Small intestine (tissue), 16 donors: ENCODE measurements around the gene TIFAB. TPM values are rescaled to one million over a fixed set of nuclear protein-coding genes. Genes with fewer than 3 reads are reported as not detected.
"Not testable (repeated sequence)": the region's sequence is repeated elsewhere in the genome, so short reads cannot be mapped to it uniquely, and the experiment has no call there.

Experiments used
- DNase-seq, 2 donors: peaks; one replicate each; pipeline versions ENCODE4 v3.0.0 to v3.0.0-alpha.2; 2013
- FAIRE-seq: peaks from 2 replicates; lab custom pipeline; 2012; peaks lifted over from hg19 to GRCh38; lab: Jason Lieb, UNC
- H3K27ac ChIP-seq, 3 donors: one replicate each; pipeline ENCODE4 v1.5.1; 2013; ENCODE audit warnings: low read length in 2 of 3, mild to moderate bottlenecking in 2 of 3, control low read depth in 1 of 3, inconsistent platforms in 1 of 3, low read depth in 1 of 3, moderate library complexity in 1 of 3
- H3K27me3 ChIP-seq, 3 donors: one replicate each; pipeline ENCODE4 v1.6.1; 2013; ENCODE audit warnings: low read length in 3 of 3, inconsistent platforms in 1 of 3; ENCODE audit not compliant: control insufficient read depth in 3 of 3, insufficient read depth in 3 of 3
- H3K36me3 ChIP-seq, 3 donors: one replicate each; pipeline ENCODE4 v1.6.1; 2013; ENCODE audit warnings: low read length in 3 of 3, inconsistent platforms in 1 of 3, low read depth in 1 of 3, mild to moderate bottlenecking in 1 of 3, moderate library complexity in 1 of 3; ENCODE audit not compliant: control insufficient read depth in 3 of 3, insufficient read depth in 2 of 3
- H3K4me1 ChIP-seq, 3 donors: one replicate each; pipeline ENCODE4 v1.6.1; 2013; ENCODE audit warnings: low read length in 2 of 3, inconsistent platforms in 1 of 3, low read depth in 1 of 3, mild to moderate bottlenecking in 1 of 3, moderate library complexity in 1 of 3; ENCODE audit not compliant: control insufficient read depth in 3 of 3, insufficient read depth in 2 of 3
- H3K4me3 ChIP-seq, 3 donors: one replicate each; pipeline ENCODE4 v1.5.1; 2013; ENCODE audit warnings: low read length in 3 of 3, control low read depth in 1 of 3, inconsistent platforms in 1 of 3, low read depth in 1 of 3, mild to moderate bottlenecking in 1 of 3, moderate library complexity in 1 of 3
- H3K9me3 ChIP-seq, 2 donors: one replicate each; pipeline ENCODE4 v1.6.1; 2013; ENCODE audit warnings: low read depth in 1 of 2, low read length in 1 of 2; ENCODE audit not compliant: control insufficient read depth in 2 of 2, insufficient read depth in 1 of 2
- WGBS, 3 donors: extraction: QIAGEN DNeasy Blood & Tissue Kit; methylation state at CpG; one replicate each; pipeline ENCODE4 v1.1.7; 2013; 5-methylcytosine and 5-hydroxymethylcytosine counted together
- long read RNA-seq, 10 donors: transcript quantifications; one replicate each; lab custom pipeline, GENCODE V29; 2026
- polyA plus RNA-seq, 4 donors: library from polyadenylated mRNA; stranded (reverse) in 3 of 4; unstranded in 1 of 4; fragments of 200-250 nt in 3 of 4; fragments of 120-200 nt in 1 of 4; gene quantifications; one replicate each; pipeline versions ENCODE4 v1.2.1 to v1.2.3, GENCODE V29; 2013
- donor health status: healthy with polysubstance abuse.
- donor health status: control.
- donor health status: control.
- donor health status: Bipolar disorder and iron deficiency.
- donor health status: healthy.

TIFAB gene
- polyA plus RNA-seq: 1 to 10 TPM in 1 of 4 donors, under 1 TPM in 2, not detected in 1; 0.07 to 1.4 (median 0.27) TPM
- long read RNA-seq, donor 1, full-length matches to known transcripts: 1 of 1 reads
- long read RNA-seq, donor 1, partial matches to known transcripts: 0 of 1 reads
- long read RNA-seq, donor 1, other reads (novel, unspliced or antisense): 0 of 1 reads
- long read RNA-seq, donor 2: 0 reads
- long read RNA-seq, donor 3: 0 reads
- long read RNA-seq, donor 4: 0 reads
- long read RNA-seq, donor 5: 0 reads
- long read RNA-seq, donor 6: 0 reads
- long read RNA-seq, donor 7: 0 reads
- long read RNA-seq, donor 8: 0 reads
- long read RNA-seq, donor 9, full-length matches to known transcripts: 1 of 1 reads
- long read RNA-seq, donor 9, partial matches to known transcripts: 0 of 1 reads
- long read RNA-seq, donor 9, other reads (novel, unspliced or antisense): 0 of 1 reads
- long read RNA-seq, donor 10: 0 reads

- Histone ChIP-seq H3K9me3 (no peaks in the 10 kb centered on the region), H3K4me1 (no peaks in the 10 kb centered on the region), H3K4me3 (no peak within 1 kb of the TSS), H3K36me3 (no peaks in the 10 kb centered on the region), H3K27ac (no peak within 1 kb of the TSS), H3K27me3 (peaks cover 0 to 6% (median 0%) of the 10 kb centered on the region in 3 donors)
- DNase-seq: no peak
- FAIRE-seq: no peak
- 77 to 86% (median 83%) methylated on average over 10 of the region's 10 CpGs for WGBS, 3 donors
These were observed at the start of gene TIFAB for GRCh38 chr5:135452321-135453030. Gene TIFAB (minus strand): TSS chr5:135452351. CDS start chr5:135449939, 2,412 bp downstream.

GRCh38 chr5:135498637-135498995 lies 46.5 kb upstream of the TIFAB start:
- FAIRE-seq: no peak
- 45 to 74% (median 73%) methylated on average over 2 of the region's 2 CpGs for WGBS, 3 donors
- H3K4me3 ChIP-seq: no peak overlapping the region
- H3K9me3 ChIP-seq: no peaks in the 10 kb centered on the region
- no peak overlapping the region for H3K27ac ChIP-seq
- H3K36me3 ChIP-seq: no peaks in the 10 kb centered on the region
- no peak for DNase-seq
- H3K4me1 ChIP-seq: no peaks in the 10 kb centered on the region
- H3K27me3 ChIP-seq: peaks cover 0 to 46% (median 0%) of the 10 kb centered on the region in 3 donors

GRCh38 chr5:135497971-135498636 lies 46.0 kb upstream of the TIFAB start:
- DNase-seq (no peak), FAIRE-seq (no peak)
- no peak overlapping the region for H3K27ac ChIP-seq
- H3K27me3 ChIP-seq: peaks cover 0 to 46% (median 0%) of the 10 kb centered on the region in 3 donors
- H3K4me3 ChIP-seq: no peak overlapping the region
- no peaks in the 10 kb centered on the region for H3K36me3 ChIP-seq
- no peaks in the 10 kb centered on the region for H3K4me1 ChIP-seq
- WGBS, 3 donors: 67 to 72% (median 69%) methylated on average over 8 of the region's 8 CpGs
- no peaks in the 10 kb centered on the region for H3K9me3 ChIP-seq

- WGBS, 3 donors: 67 to 76% (median 70%) methylated on average over 4 of the region's 4 CpGs
- peaks cover 3 to 65% (median 8%) of the 10 kb centered on the region in 3 donors for H3K27me3 ChIP-seq
These were observed 43.4 kb upstream of the TIFAB start for GRCh38 chr5:135495531-135495930.

GRCh38 chr5:135494196-135494595 lies 42.0 kb upstream of the TIFAB start:
- Histone ChIP-seq H3K36me3 (no peaks in the 10 kb centered on the region), H3K4me1 (peaks cover 0 to 11% (median 0%) of the 10 kb centered on the region in 3 donors), H3K4me3 (no peak overlapping the region), H3K27ac (no peak overlapping the region), H3K27me3 (peaks cover 8 to 78% (median 13%) of the 10 kb centered on the region in 3 donors), H3K9me3 (no peaks in the 10 kb centered on the region)
- 83 to 92% (median 84%) methylated on average over 5 of the region's 5 CpGs for WGBS, 3 donors
- FAIRE-seq (no peak), DNase-seq (no peak)

More at GRCh38 chr5:135495531-135495930, 43.4 kb upstream of the TIFAB start:
- FAIRE-seq, DNase-seq, H3K36me3 ChIP-seq, H3K4me3 ChIP-seq, H3K27ac ChIP-seq, H3K9me3 ChIP-seq, H3K4me1 ChIP-seq: not testable (repeated sequence)

- FAIRE-seq: no peak
These were observed 41.4 kb upstream of the TIFAB start for GRCh38 chr5:135493406-135494180.

GRCh38 chr5:135492319-135492626 lies 40.1 kb upstream of the TIFAB start:
- H3K27me3 ChIP-seq: peaks cover 8 to 85% (median 25%) of the 10 kb centered on the region in 3 donors
- no peaks in the 10 kb centered on the region for H3K36me3 ChIP-seq
- H3K4me1 ChIP-seq: peaks cover 0 to 17% (median 0%) of the 10 kb centered on the region in 3 donors
- DNase-seq (no peak), FAIRE-seq (no peak)
- H3K4me3 ChIP-seq: no peak overlapping the region
- no peaks in the 10 kb centered on the region for H3K9me3 ChIP-seq
- 33 to 50% (median 44%) methylated on average over 3 of the region's 3 CpGs for WGBS, 3 donors
- H3K27ac ChIP-seq: no peak overlapping the region

More at GRCh38 chr5:135493406-135494180, 41.4 kb upstream of the TIFAB start:
- no peaks in the 10 kb centered on the region for H3K9me3 ChIP-seq
- peaks cover 0 to 16% (median 0%) of the 10 kb centered on the region in 3 donors for H3K4me1 ChIP-seq
- no peak overlapping the region for H3K27ac ChIP-seq
- no peak overlapping the region for H3K4me3 ChIP-seq
- no peaks in the 10 kb centered on the region for H3K36me3 ChIP-seq
- 80 to 83% (median 82%) methylated on average over 8 of the region's 8 CpGs for WGBS, 3 donors
- H3K27me3 ChIP-seq: peaks cover 8 to 80% (median 16%) of the 10 kb centered on the region in 3 donors
- no peak for DNase-seq
